GM12878 (cell line): Measurements from ENCODE around the gene NODAL. TPM values are rescaled to one million over a fixed set of nuclear protein-coding genes. Genes with fewer than 3 reads are reported as not detected.

Experiments used
- ATAC-seq: fragments of 200-7000 bp; cut with Tn5 transposase; 3 replicates; pipeline ENCODE4 v1.9.1; 2020; ENCODE audit warnings: mild to moderate bottlenecking, moderate library complexity
- BruUV-seq: library from RNA; stranded (reverse); fragments of 400-500 nt; replicated peaks from 2 replicates; lab custom pipeline; 2021; lab: Mats Ljungman, UMichigan
- CTCF ChIA-PET: fragments of 300-600 bp; sonication (Branson Sonifier 250); formaldehyde crosslinking; extraction: SDS; loops from one replicate; lab custom pipeline; 2021; ENCODE audit warnings: inconsistent platforms; lab: Yijun Ruan, JAX
- POLR2A ChIA-PET: fragments of 350-600 bp; formaldehyde crosslinking; extraction: SDS; loops from one replicate; lab custom pipeline; 2021; ENCODE audit warnings: inconsistent platforms; lab: Charles Lee
- RAD21 ChIA-PET: fragments of 300-600 bp; sonication (Branson Sonifier 250); formaldehyde crosslinking; loops from one replicate; lab custom pipeline; 2023; ENCODE audit warnings: antibody characterized with exemption; ENCODE audit not compliant: unreplicated experiment; lab: Charles Lee
- SMC1A ChIA-PET: fragments of 300-600 bp; sonication (Branson Sonifier 250); formaldehyde crosslinking; loops from one replicate; lab custom pipeline; 2023; ENCODE audit not compliant: unreplicated experiment, uncharacterized antibody; lab: Charles Lee
- DNase-seq: peaks from one replicate; pipeline ENCODE4 v3.0.0-alpha.2; 2011; ENCODE audit warnings: low read depth, low spot score
- FAIRE-seq: peaks from 3 replicates; lab custom pipeline; 2011; peaks lifted over from hg19 to GRCh38; lab: Jason Lieb, UNC
- H2AFZ ChIP-seq: 2 replicates; pipeline ENCODE4 v1.6.0; 2011; ENCODE audit warnings: low read depth, low read length, control low read depth; ENCODE audit not compliant: control insufficient read depth
- H3K27ac ChIP-seq: 2 replicates; pipeline ENCODE4 v1.5.1; 2011; ENCODE audit warnings: control low read depth; ENCODE audit not compliant: control insufficient read depth, insufficient read depth
- H3K27me3 ChIP-seq, 2 experiments: replicated peaks in 1 of 2; 2 replicates each; pipeline versions ENCODE4 v1.6.0 to v1.6.1; 2011; ENCODE audit warnings: low read length in 1 of 2; ENCODE audit not compliant: control insufficient read depth in 2 of 2, insufficient read depth in 2 of 2
- H3K36me3 ChIP-seq, 2 experiments: 2 replicates each; pipeline ENCODE4 v1.5.1; 2011; ENCODE audit warnings: low read length in 1 of 2; ENCODE audit not compliant: control insufficient read depth in 2 of 2, insufficient read depth in 2 of 2
- H3K4me1 ChIP-seq: 2 replicates; pipeline ENCODE4 v1.6.1; 2011; ENCODE audit warnings: mild to moderate bottlenecking, low read length, moderate library complexity, mixed read lengths; ENCODE audit not compliant: control insufficient read depth, insufficient read depth
- H3K4me2 ChIP-seq: 2 replicates; pipeline ENCODE4 v1.6.0; 2011; ENCODE audit warnings: control low read depth; ENCODE audit not compliant: control insufficient read depth, insufficient read depth
- H3K4me3 ChIP-seq: fragments of 200-600 bp; sonication (generic); 2 replicates; pipeline ENCODE4 v1.5.1; 2016
- H3K79me2 ChIP-seq: 2 replicates; pipeline ENCODE4 v1.6.0; 2011; ENCODE audit warnings: low read length; ENCODE audit not compliant: control insufficient read depth, insufficient read depth
- H3K9ac ChIP-seq: 2 replicates; pipeline ENCODE4 v1.8.0; 2011; ENCODE audit warnings: low read length, control low read depth, mixed read lengths; ENCODE audit not compliant: control insufficient read depth, insufficient read depth
- H3K9me3 ChIP-seq: replicated peaks from 3 replicates; pipeline ENCODE4 v1.5.1; 2011; ENCODE audit warnings: mild to moderate bottlenecking, low read length; ENCODE audit not compliant: control insufficient read depth, insufficient read depth
- H4K20me1 ChIP-seq: 2 replicates; pipeline ENCODE4 v1.6.0; 2011; ENCODE audit not compliant: control insufficient read depth, insufficient read depth
- CEBPB ChIP-seq, 2 experiments: fragments of 150-350 bp in 1 of 2; IDR thresholded peaks; 2 replicates each; pipeline ENCODE4 v1.6.1; 2012 to 2014; ENCODE audit warnings: low read depth in 2 of 2, low read length in 2 of 2, borderline replicate concordance in 1 of 2, inconsistent platforms in 1 of 2
- JUND ChIP-seq: IDR thresholded peaks from 2 replicates; pipeline ENCODE4 v1.6.1; 2012; ENCODE audit warnings: low read depth, mild to moderate bottlenecking, low read length, improper control_type of control experiment, moderate library complexity
- NFXL1 ChIP-seq: fragments of 450-650 bp; IDR thresholded peaks from 2 replicates; pipeline ENCODE4 v1.6.1; 2017; ENCODE audit warnings: antibody characterized with exemption, mild to moderate bottlenecking, borderline replicate concordance
- NR2F1 ChIP-seq: fragments of 450-650 bp; conservative IDR thresholded peaks from 2 replicates; pipeline ENCODE4 v1.6.1; 2017; ENCODE audit warnings: mild to moderate bottlenecking
- POU2F2 ChIP-seq: IDR thresholded peaks from 3 replicates; pipeline ENCODE4 v1.6.1; 2011; ENCODE audit warnings: low read depth, mild to moderate bottlenecking, low read length, borderline replicate concordance
- SREBF1 ChIP-seq: IDR thresholded peaks from 2 replicates; pipeline ENCODE4 v1.6.1; 2012; ENCODE audit warnings: mild to moderate bottlenecking, low read length
- TCF3 ChIP-seq: IDR thresholded peaks from 2 replicates; pipeline ENCODE4 v1.6.1; 2012; ENCODE audit warnings: low read depth, mild to moderate bottlenecking, low read length, borderline replicate concordance; ENCODE audit not compliant: insufficient read depth
- YBX1 ChIP-seq: fragments of 450-650 bp; IDR thresholded peaks from 2 replicates; pipeline ENCODE4 v1.6.1; 2016; ENCODE audit warnings: antibody characterized with exemption
- WGBS: methylation state at CpG from one replicate; pipeline ENCODE4 v1.1.6; 2016; ENCODE audit warnings: low lambda C conversion rate; ENCODE audit not compliant: insufficient replicate concordance, insufficient coverage; ENCODE audit errors: missing lambda C conversion rate; 5-methylcytosine and 5-hydroxymethylcytosine counted together
- in situ Hi-C: fragments of 300-500 bp; cut with MboI; formaldehyde crosslinking; loops from 9 replicates; pipeline ENCODE4 v1.14.3; 2018; ENCODE audit warnings: mixed read lengths
- intact Hi-C: fragments of 100-400 bp; cut with micrococcal nuclease; formaldehyde crosslinking; loops from one replicate; pipeline ENCODE4 v1.14.2; 2022; ENCODE audit not compliant: unreplicated experiment
- polyA plus RNA-seq, 11 experiments: library from polyadenylated mRNA; depleted of rRNA in 4 of 11; unstranded in 6 of 11; stranded (reverse) in 5 of 11; fragments of >200 nt; fragmentation: Nextera tagmentation in 4 of 11; fragmentation: Illumina TruSeq in 1 of 11; extraction: Ambion mirVana in 4 of 11; extraction: Trizol in 1 of 11; gene quantifications; 1 replicate in 1 of 11; 2 replicates in 10 of 11; pipeline versions ENCODE4 v1.2.1 to v1.2.3, GENCODE V29; 2011 to 2016; ENCODE audit warnings: inconsistent platforms in 2 of 11, missing spikeins in 2 of 11, low read depth in 1 of 11
- total RNA-seq, 4 experiments: library from RNA; depleted of rRNA in 3 of 4; stranded (reverse); fragments of >200 nt in 3 of 4; fragmentation: Illumina TruSeq in 1 of 4; extraction: Trizol in 1 of 4; gene quantifications; 2 replicates each; pipeline versions ENCODE4 v1.2.1 to v1.2.3, GENCODE V29; 2013 to 2021
- TF ChIP-seq, protein P1 (sequence below): fragments of 450-650 bp; IDR thresholded peaks from 2 replicates; pipeline ENCODE4 v1.6.1; 2016; ENCODE audit warnings: mild to moderate bottlenecking
- TF ChIP-seq, protein P2 (sequence below): fragments of 450-650 bp; IDR thresholded peaks from 2 replicates; pipeline ENCODE4 v1.6.1; 2016; ENCODE audit warnings: mild to moderate bottlenecking, moderate library complexity, borderline replicate concordance
- TF ChIP-seq, protein P3 (sequence below): IDR thresholded peaks from 2 replicates; pipeline ENCODE4 v1.6.1; 2012; ENCODE audit warnings: mild to moderate bottlenecking, low read depth, low read length

The NODAL gene
- total and polyA plus RNA-seq, 10 of the 15 experiments (the other 5 are each of a cell fraction or from before 2014, with no cell fraction given): not detected

DNA sequence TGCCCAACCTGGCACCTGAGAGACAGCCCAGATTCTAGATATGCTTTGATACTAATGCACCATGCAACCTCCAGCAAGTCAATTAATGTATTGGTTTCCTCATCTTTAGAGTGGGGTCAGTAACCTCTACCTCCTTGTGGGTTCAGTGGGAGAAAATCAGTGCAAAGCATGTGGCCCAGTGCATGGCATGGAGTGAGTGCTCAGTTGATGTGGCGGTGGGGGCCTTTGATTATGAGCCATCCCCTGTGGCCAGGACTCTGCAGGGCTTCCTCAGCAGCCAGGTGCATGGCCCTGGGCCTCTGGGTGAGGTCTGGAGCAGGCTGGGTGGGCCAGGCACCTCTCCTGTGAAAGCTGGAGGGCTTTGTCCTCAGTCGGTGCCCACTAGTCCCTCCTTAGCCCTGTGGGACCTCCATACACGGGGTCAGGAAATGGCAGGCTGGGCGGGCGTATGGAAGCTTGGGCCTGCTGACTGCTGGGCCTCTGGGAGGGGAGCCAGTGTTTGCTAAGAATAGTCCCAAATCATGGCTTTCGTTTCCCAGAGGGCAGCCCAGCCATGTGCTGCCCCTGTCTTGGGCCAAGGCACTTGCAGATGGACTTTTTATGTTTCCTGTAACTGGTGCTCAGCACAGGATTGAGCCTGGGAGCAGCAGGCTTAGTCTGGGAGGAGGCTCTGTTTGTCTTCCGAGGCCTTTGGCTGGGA is 40.5 kb upstream of the NODAL start:
- Histone ChIP-seq H3K27ac (no peak overlapping the region), H3K9ac (no peak overlapping the region), H3K9me3 (no peaks in the 10 kb centered on the region), H3K4me2 (peak overlapping the region; percentile 30), H2AFZ (no peak overlapping the region), H3K79me2 (peaks cover 25% of the 10 kb centered on the region), H4K20me1 (no peaks in the 10 kb centered on the region), H3K36me3 (no peaks in the 10 kb centered on the region; a peak in 2 of 4 replicates), H3K4me3 (no peak overlapping the region), H3K4me1 (peaks cover 37% of the 10 kb centered on the region), H3K27me3 (no peaks in the 10 kb centered on the region)
- ChIA-PET POLR2A (interaction anchor here (3.0 to 7.7 kb wide), 2 partner anchors 8 to 13 kb away, joined by 13 to 38 read pairs; no protein-coding TSS in a partner anchor), RAD21 (no interaction called here), CTCF (interaction anchor here (1.3 kb wide), 1 partner anchor 8 kb away, joined by 7 read pairs; no protein-coding TSS in a partner anchor), SMC1A (interaction anchor here (3.1 kb wide), 1 partner anchor 12 kb away, joined by 21 read pairs; no protein-coding TSS in a partner anchor)
- BruUV-seq: no TSS peak
- TF ChIP-seq POU2F2 (no peak), SREBF1 (no peak), TCF3 (no peak), CEBPB (IDR thresholded peaks at IDR 0.05; ENCODE audit: borderline replicate concordance in 1 of 2, low read depth in 2 of 2, low read length in 2 of 2) (no peak), NFXL1 (no peak), NR2F1 (no peak), JUND (no peak), YBX1 (no peak)
- TF ChIP-seq, protein P1, sequence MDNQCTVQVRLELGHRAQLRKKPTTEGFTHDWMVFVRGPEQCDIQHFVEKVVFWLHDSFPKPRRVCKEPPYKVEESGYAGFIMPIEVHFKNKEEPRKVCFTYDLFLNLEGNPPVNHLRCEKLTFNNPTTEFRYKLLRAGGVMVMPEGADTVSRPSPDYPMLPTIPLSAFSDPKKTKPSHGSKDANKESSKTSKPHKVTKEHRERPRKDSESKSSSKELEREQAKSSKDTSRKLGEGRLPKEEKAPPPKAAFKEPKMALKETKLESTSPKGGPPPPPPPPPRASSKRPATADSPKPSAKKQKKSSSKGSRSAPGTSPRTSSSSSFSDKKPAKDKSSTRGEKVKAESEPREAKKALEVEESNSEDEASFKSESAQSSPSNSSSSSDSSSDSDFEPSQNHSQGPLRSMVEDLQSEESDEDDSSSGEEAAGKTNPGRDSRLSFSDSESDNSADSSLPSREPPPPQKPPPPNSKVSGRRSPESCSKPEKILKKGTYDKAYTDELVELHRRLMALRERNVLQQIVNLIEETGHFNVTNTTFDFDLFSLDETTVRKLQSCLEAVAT: no peak
- TF ChIP-seq, protein P2, sequence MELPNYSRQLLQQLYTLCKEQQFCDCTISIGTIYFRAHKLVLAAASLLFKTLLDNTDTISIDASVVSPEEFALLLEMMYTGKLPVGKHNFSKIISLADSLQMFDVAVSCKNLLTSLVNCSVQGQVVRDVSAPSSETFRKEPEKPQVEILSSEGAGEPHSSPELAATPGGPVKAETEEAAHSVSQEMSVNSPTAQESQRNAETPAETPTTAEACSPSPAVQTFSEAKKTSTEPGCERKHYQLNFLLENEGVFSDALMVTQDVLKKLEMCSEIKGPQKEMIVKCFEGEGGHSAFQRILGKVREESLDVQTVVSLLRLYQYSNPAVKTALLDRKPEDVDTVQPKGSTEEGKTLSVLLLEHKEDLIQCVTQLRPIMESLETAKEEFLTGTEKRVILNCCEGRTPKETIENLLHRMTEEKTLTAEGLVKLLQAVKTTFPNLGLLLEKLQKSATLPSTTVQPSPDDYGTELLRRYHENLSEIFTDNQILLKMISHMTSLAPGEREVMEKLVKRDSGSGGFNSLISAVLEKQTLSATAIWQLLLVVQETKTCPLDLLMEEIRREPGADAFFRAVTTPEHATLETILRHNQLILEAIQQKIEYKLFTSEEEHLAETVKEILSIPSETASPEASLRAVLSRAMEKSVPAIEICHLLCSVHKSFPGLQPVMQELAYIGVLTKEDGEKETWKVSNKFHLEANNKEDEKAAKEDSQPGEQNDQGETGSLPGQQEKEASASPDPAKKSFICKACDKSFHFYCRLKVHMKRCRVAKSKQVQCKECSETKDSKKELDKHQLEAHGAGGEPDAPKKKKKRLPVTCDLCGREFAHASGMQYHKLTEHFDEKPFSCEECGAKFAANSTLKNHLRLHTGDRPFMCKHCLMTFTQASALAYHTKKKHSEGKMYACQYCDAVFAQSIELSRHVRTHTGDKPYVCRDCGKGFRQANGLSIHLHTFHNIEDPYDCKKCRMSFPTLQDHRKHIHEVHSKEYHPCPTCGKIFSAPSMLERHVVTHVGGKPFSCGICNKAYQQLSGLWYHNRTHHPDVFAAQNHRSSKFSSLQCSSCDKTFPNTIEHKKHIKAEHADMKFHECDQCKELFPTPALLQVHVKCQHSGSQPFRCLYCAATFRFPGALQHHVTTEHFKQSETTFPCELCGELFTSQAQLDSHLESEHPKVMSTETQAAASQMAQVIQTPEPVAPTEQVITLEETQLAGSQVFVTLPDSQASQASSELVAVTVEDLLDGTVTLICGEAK: no peak
- TF ChIP-seq, protein P3, sequence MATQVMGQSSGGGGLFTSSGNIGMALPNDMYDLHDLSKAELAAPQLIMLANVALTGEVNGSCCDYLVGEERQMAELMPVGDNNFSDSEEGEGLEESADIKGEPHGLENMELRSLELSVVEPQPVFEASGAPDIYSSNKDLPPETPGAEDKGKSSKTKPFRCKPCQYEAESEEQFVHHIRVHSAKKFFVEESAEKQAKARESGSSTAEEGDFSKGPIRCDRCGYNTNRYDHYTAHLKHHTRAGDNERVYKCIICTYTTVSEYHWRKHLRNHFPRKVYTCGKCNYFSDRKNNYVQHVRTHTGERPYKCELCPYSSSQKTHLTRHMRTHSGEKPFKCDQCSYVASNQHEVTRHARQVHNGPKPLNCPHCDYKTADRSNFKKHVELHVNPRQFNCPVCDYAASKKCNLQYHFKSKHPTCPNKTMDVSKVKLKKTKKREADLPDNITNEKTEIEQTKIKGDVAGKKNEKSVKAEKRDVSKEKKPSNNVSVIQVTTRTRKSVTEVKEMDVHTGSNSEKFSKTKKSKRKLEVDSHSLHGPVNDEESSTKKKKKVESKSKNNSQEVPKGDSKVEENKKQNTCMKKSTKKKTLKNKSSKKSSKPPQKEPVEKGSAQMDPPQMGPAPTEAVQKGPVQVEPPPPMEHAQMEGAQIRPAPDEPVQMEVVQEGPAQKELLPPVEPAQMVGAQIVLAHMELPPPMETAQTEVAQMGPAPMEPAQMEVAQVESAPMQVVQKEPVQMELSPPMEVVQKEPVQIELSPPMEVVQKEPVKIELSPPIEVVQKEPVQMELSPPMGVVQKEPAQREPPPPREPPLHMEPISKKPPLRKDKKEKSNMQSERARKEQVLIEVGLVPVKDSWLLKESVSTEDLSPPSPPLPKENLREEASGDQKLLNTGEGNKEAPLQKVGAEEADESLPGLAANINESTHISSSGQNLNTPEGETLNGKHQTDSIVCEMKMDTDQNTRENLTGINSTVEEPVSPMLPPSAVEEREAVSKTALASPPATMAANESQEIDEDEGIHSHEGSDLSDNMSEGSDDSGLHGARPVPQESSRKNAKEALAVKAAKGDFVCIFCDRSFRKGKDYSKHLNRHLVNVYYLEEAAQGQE: no peak
- intact Hi-C loops: no loop called here
- DNase-seq (no peak), ATAC-seq (no peak), FAIRE-seq (no peak)
- 69% methylated on average over 7 of the region's 7 CpGs for WGBS
- in situ Hi-C loops: no loop called here
